ENCODE data around the gene ME1. TPM values are rescaled to one million over a fixed set of nuclear protein-coding genes. Genes with fewer than 3 reads are reported as not detected.

ME1 gene
- total RNA-seq = 14.6 and 15.5 TPM in 2 replicates

DNA sequence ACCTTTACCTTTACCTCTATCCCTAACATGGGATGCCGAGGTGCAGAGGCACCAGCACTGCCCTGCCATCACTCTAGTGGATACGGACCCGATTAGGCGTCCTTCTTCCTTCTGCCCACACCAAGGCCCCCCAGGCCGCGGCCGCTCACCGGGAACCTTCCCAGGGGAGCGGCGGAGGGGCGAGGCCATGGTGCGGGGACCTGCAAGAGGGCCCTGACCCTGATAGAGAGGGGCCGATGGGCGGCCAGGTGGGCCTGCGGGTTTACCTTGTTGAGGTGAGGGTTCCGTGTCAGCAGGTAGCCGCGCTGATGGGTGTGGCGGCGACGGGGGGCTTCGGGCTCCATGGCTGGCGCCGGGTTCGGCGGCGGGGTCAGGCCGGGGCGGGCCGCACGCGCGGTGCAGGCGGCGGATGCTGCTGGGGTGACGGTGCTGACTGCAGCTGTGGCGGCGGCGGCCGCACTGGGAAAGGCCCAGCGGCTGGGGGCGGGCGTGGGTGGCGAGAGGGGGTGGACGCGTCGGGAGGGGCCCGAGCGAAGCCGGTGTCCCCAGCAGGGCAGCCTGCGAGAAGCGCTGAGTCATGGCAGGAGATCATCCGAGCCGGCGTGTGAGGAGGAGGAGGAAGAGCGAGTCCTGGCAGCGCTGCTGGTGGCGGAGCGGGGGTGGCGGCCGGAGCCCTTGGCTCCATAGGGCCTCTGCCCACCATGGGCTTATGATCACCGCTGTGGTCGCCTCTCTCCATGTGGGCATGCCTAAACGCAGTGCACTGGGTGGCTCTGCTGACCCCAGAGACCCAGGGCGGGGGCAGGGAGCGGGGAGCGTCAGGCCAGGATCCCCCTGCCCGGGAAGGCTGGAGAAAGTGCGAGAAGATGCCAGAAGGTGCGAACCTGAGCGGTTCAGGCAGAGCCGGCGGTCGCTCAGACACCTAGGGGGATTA, at the start of gene ME1:
Gene ME1, minus strand, starts transcription at position 441 of the 934 bp plus-strand sequence. Its CDS starts 97 bp downstream, at position 344.

DNA sequence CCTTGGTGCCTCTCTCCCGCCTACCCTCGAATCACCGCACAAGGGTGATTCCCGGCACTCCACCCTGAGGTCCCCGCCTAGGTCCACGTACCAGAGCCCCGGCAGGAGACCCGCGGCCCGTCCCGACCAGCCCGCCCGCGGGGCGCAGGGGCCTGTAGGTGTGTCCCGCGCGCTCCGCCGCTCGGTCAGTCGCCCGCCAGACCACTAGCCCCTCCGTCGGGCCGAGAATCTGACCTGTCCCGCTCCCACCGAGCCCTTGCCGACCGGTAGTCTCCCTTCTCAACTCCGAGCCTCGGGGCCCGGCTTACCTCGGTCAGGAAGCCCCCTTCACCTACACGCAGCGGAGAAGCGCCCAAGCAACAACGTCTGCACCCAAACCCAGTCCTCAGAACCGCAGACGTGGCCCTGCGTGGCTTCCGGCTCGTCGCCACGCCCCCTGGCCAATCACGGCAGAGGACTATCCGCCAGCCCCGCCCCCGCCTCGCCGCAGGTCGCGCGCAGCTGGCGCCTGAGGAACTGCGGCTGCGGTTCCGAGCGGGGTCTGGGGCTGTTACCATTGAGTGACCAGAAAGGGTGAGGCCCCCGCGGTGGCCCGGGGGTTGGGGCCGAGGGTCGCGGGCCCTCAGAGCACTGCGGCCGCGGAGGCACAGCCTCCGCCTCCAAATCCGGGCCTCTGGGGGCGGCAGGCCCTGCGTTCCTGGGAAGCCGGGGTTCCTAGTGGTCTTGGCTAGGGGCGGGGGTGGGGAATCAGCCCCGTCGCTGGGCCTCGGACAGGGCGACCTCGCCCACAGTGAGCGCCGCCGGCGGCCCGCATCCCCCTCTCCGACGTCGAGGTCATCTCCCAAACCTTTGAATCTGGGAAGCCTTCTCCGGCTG, 237.7 kb downstream of the ME1 start, which contains the start of the genes PGM3 and RWDD2A:
Gene PGM3, minus strand, starts transcription at position 395 of the 876 bp plus-strand sequence. CDS start 2,253 bp downstream, outside the sequence.
Gene RWDD2A, plus strand, starts transcription at position 487 of the 876 bp plus-strand sequence. CDS start 1,095 bp downstream, outside the sequence.

Other genes starting within 250 kb of the ME1 start
- 46.3 and 48.0 TPM in 2 replicates for gene PGM3, start 237.8 kb downstream of the ME1 start, total RNA-seq
- gene RWDD2A, start 237.7 kb downstream of the ME1 start, total RNA-seq = 3.0 and 4.2 TPM in 2 replicates
- gene PRSS35, start 81.5 kb upstream of the ME1 start, total RNA-seq = not detected in 2 replicates

All from mammary microvascular endothelial cell (primary cell).